Endometrium (tissue), 2 donors: Measurements from ENCODE around the gene PARD6B.
"Not testable (repeated sequence)": the region's sequence is repeated elsewhere in the genome, so short reads cannot be mapped to it uniquely, and the experiment has no call there.

ENCODE experiments used
- FAIRE-seq: peaks from 2 replicates; lab custom pipeline; 2012; peaks lifted over from hg19 to GRCh38; lab: Jason Lieb, UNC
- donor health status: control.
- donor health status: control.

Gene PARD6B

GRCh38 chr20:50799890-50800550 lies 68.6 kb downstream of the PARD6B start:
- no peak for FAIRE-seq

- not testable (repeated sequence) for FAIRE-seq
Observed at GRCh38 chr20:50800986-50801746, 69.8 kb downstream of the PARD6B start.

GRCh38 chr20:50801747-50802125 lies 70.4 kb downstream of the PARD6B start:
- no peak for FAIRE-seq

GRCh38 chr20:50802289-50802688 lies 70.9 kb downstream of the PARD6B start:
- FAIRE-seq = no peak

- FAIRE-seq = no peak
Observed at GRCh38 chr20:50804437-50805348, 73.3 kb downstream of the PARD6B start.

GRCh38 chr20:50805349-50805684 lies 73.9 kb downstream of the PARD6B start:
- FAIRE-seq = no peak

GRCh38 chr20:50806126-50806768 lies 74.9 kb downstream of the PARD6B start:
- FAIRE-seq = no peak
